Activated T-helper 17 cell treated with anti-CD3 and anti-CD28 coated beads, Interleukin-2, amount 50 U/mL, for 72 hours (primary cell): ENCODE data around the gene ATP10D. TPM values are rescaled to one million over a fixed set of nuclear protein-coding genes. Genes with fewer than 3 reads are reported as not detected.

Source experiments
- ATAC-seq: fragments of 150-1000 bp; cut with Tn5 transposase; replicated peaks from 2 replicates; pipeline ENCODE4 v1.10.0; 2021; ENCODE audit warnings: mild to moderate bottlenecking, moderate library complexity
- H3K27ac Mint-ChIP-seq: one replicate; pipeline ENCODE4 v1.8.0; 2022; ENCODE audit warnings: mixed read lengths
- H3K27me3 Mint-ChIP-seq: one replicate; pipeline ENCODE4 v1.8.0; 2022; ENCODE audit warnings: mixed read lengths
- H3K36me3 Mint-ChIP-seq: one replicate; pipeline ENCODE4 v1.8.0; 2022; ENCODE audit warnings: low read depth, mild to moderate bottlenecking, mixed read lengths
- H3K4me1 Mint-ChIP-seq: one replicate; pipeline ENCODE4 v1.8.0; 2022; ENCODE audit warnings: mixed read lengths
- H3K4me3 Mint-ChIP-seq: one replicate; pipeline ENCODE4 v1.8.0; 2022; ENCODE audit warnings: mild to moderate bottlenecking, mixed read lengths
- H3K9me3 Mint-ChIP-seq: one replicate; pipeline ENCODE4 v1.8.0; 2022; ENCODE audit warnings: mixed read lengths
- total RNA-seq, 2 donors: library from RNA; stranded (reverse); gene quantifications; one replicate each; pipeline ENCODE4 v1.2.3, GENCODE V29; 2022

The ATP10D gene
- total RNA-seq, result 1 to 10 TPM; 5.1 to 8.2 TPM

- Mint-ChIP-seq H3K9me3 (no peaks in the 10 kb centered on the region), H3K4me3 (peak within 1 kb of the TSS; percentile 97), H3K27ac (peak within 1 kb of the TSS; percentile 92), H3K4me1 (peaks cover 9% of the 10 kb centered on the region), H3K27me3 (no peaks in the 10 kb centered on the region), H3K36me3 (no peaks in the 10 kb centered on the region)
- peak; percentile 99 for ATAC-seq
Observed at GRCh38 chr4:47485047-47485692, at the start of gene ATP10D. Gene ATP10D, plus strand, starts transcription at chr4:47485275. Its CDS starts 27,266 bp downstream, at chr4:47512541.

GRCh38 chr4:47442980-47443379 lies 42.1 kb upstream of the ATP10D start:
- no peak for ATAC-seq
- H3K27me3 Mint-ChIP-seq, result no peaks in the 10 kb centered on the region
- no peak overlapping the region for H3K4me3 Mint-ChIP-seq
- no peak overlapping the region for H3K27ac Mint-ChIP-seq
- H3K9me3 Mint-ChIP-seq, result no peaks in the 10 kb centered on the region
- no peaks in the 10 kb centered on the region for H3K4me1 Mint-ChIP-seq
- H3K36me3 Mint-ChIP-seq, result no peaks in the 10 kb centered on the region

GRCh38 chr4:47444031-47444430 lies 41.0 kb upstream of the ATP10D start:
- ATAC-seq, result no peak
- H3K36me3 Mint-ChIP-seq, result peaks cover 9% of the 10 kb centered on the region
- no peak overlapping the region for H3K27ac Mint-ChIP-seq
- H3K9me3 Mint-ChIP-seq, result no peaks in the 10 kb centered on the region
- no peaks in the 10 kb centered on the region for H3K27me3 Mint-ChIP-seq
- H3K4me3 Mint-ChIP-seq, result no peak overlapping the region
- no peaks in the 10 kb centered on the region for H3K4me1 Mint-ChIP-seq

GRCh38 chr4:47451657-47452056 lies 33.4 kb upstream of the ATP10D start:
- Mint-ChIP-seq H3K36me3 (peaks cover 74% of the 10 kb centered on the region), H3K9me3 (no peaks in the 10 kb centered on the region)
- ATAC-seq, result no peak

GRCh38 chr4:47462799-47463234 lies 22.3 kb upstream of the ATP10D start:
- Mint-ChIP-seq H3K4me3 (peak overlapping the region; percentile 89), H3K36me3 (peaks cover 23% of the 10 kb centered on the region), H3K27me3 (no peaks in the 10 kb centered on the region), H3K4me1 (peaks cover 18% of the 10 kb centered on the region), H3K27ac (peak overlapping the region; percentile 86), H3K9me3 (no peaks in the 10 kb centered on the region)
- ATAC-seq, result no peak

More at GRCh38 chr4:47451657-47452056, 33.4 kb upstream of the ATP10D start:
- no peaks in the 10 kb centered on the region for H3K4me1 Mint-ChIP-seq
- no peak overlapping the region for H3K27ac Mint-ChIP-seq
- no peak overlapping the region for H3K4me3 Mint-ChIP-seq
- H3K27me3 Mint-ChIP-seq, result no peaks in the 10 kb centered on the region

- peak; percentile 96 for ATAC-seq
- no peaks in the 10 kb centered on the region for H3K27me3 Mint-ChIP-seq
- H3K4me1 Mint-ChIP-seq, result peaks cover 18% of the 10 kb centered on the region
- H3K4me3 Mint-ChIP-seq, result peak within 1 kb of the TSS; percentile 89
- H3K9me3 Mint-ChIP-seq, result no peaks in the 10 kb centered on the region
- H3K27ac Mint-ChIP-seq, result peak within 1 kb of the TSS; percentile 86
- H3K36me3 Mint-ChIP-seq, result peaks cover 17% of the 10 kb centered on the region
Observed at GRCh38 chr4:47463235-47463956, 21.7 kb upstream of the ATP10D start, which contains the start of gene COMMD8. Gene COMMD8, minus strand, starts transcription at chr4:47463702. Its CDS starts 51 bp downstream, at chr4:47463651.

- no peak for ATAC-seq
- Mint-ChIP-seq H3K36me3 (peaks cover under 1% of the 10 kb centered on the region), H3K27me3 (peaks cover 3% of the 10 kb centered on the region), H3K4me3 (no peak overlapping the region), H3K27ac (no peak overlapping the region), H3K4me1 (peaks cover 18% of the 10 kb centered on the region), H3K9me3 (no peaks in the 10 kb centered on the region)
Observed at GRCh38 chr4:47465004-47465403, 20.1 kb upstream of the ATP10D start.

- Mint-ChIP-seq H3K27me3 (peaks cover 3% of the 10 kb centered on the region), H3K36me3 (no peaks in the 10 kb centered on the region), H3K9me3 (no peaks in the 10 kb centered on the region), H3K4me3 (no peak overlapping the region), H3K27ac (no peak overlapping the region), H3K4me1 (peaks cover 13% of the 10 kb centered on the region)
- ATAC-seq, result no peak
Observed at GRCh38 chr4:47466056-47466785, 18.9 kb upstream of the ATP10D start.

- ATAC-seq, result no peak
- Mint-ChIP-seq H3K9me3 (no peaks in the 10 kb centered on the region), H3K27ac (no peak overlapping the region), H3K4me1 (no peaks in the 10 kb centered on the region), H3K27me3 (peaks cover 12% of the 10 kb centered on the region), H3K4me3 (no peak overlapping the region), H3K36me3 (no peaks in the 10 kb centered on the region)
Observed at GRCh38 chr4:47468706-47469365, 16.2 kb upstream of the ATP10D start.

GRCh38 chr4:47469951-47470350 lies 15.1 kb upstream of the ATP10D start:
- ATAC-seq, result no peak
- no peaks in the 10 kb centered on the region for H3K36me3 Mint-ChIP-seq
- no peaks in the 10 kb centered on the region for H3K4me1 Mint-ChIP-seq
- H3K9me3 Mint-ChIP-seq, result no peaks in the 10 kb centered on the region
- H3K4me3 Mint-ChIP-seq, result no peak overlapping the region
- H3K27ac Mint-ChIP-seq, result no peak overlapping the region
- H3K27me3 Mint-ChIP-seq, result peaks cover 12% of the 10 kb centered on the region

- no peak for ATAC-seq
Observed at GRCh38 chr4:47471064-47471463, 14.0 kb upstream of the ATP10D start.

GRCh38 chr4:47471591-47471990 lies 13.5 kb upstream of the ATP10D start:
- ATAC-seq, result no peak
- H3K27me3 Mint-ChIP-seq, result peaks cover 12% of the 10 kb centered on the region
- H3K4me1 Mint-ChIP-seq, result no peaks in the 10 kb centered on the region
- H3K27ac Mint-ChIP-seq, result no peak overlapping the region
- no peak overlapping the region for H3K4me3 Mint-ChIP-seq
- H3K36me3 Mint-ChIP-seq, result no peaks in the 10 kb centered on the region
- H3K9me3 Mint-ChIP-seq, result no peaks in the 10 kb centered on the region

More at GRCh38 chr4:47471064-47471463, 14.0 kb upstream of the ATP10D start:
- no peak overlapping the region for H3K27ac Mint-ChIP-seq
- H3K4me3 Mint-ChIP-seq, result no peak overlapping the region
- no peaks in the 10 kb centered on the region for H3K4me1 Mint-ChIP-seq
- H3K27me3 Mint-ChIP-seq, result peaks cover 12% of the 10 kb centered on the region
- H3K9me3 Mint-ChIP-seq, result no peaks in the 10 kb centered on the region
- H3K36me3 Mint-ChIP-seq, result no peaks in the 10 kb centered on the region

- Mint-ChIP-seq H3K4me3 (no peak overlapping the region), H3K4me1 (no peaks in the 10 kb centered on the region), H3K36me3 (no peaks in the 10 kb centered on the region), H3K9me3 (no peaks in the 10 kb centered on the region), H3K27me3 (peaks cover 12% of the 10 kb centered on the region), H3K27ac (no peak overlapping the region)
- ATAC-seq, result no peak
Observed at GRCh38 chr4:47473141-47473750, 11.8 kb upstream of the ATP10D start.

GRCh38 chr4:47474799-47475198 lies 10.3 kb upstream of the ATP10D start:
- no peaks in the 10 kb centered on the region for H3K4me1 Mint-ChIP-seq
- no peaks in the 10 kb centered on the region for H3K9me3 Mint-ChIP-seq
- no peak overlapping the region for H3K27ac Mint-ChIP-seq
- peaks cover 15% of the 10 kb centered on the region for H3K27me3 Mint-ChIP-seq
- no peaks in the 10 kb centered on the region for H3K36me3 Mint-ChIP-seq
- H3K4me3 Mint-ChIP-seq, result no peak overlapping the region
- ATAC-seq, result no peak
